Mucosa of descending colon (tissue), 3 donors: ENCODE measurements around the gene DES. TPM values are rescaled to one million over a fixed set of nuclear protein-coding genes. Genes with fewer than 3 reads are reported as not detected.

Experiments used
- ATAC-seq: fragments of 200-7000 bp; cut with Tn5 transposase; one replicate; pipeline ENCODE4 v1.9.1; 2020; ENCODE audit warnings: mild to moderate bottlenecking, moderate library complexity
- DNase-seq, 3 donors: peaks; one replicate each; pipeline ENCODE4 v3.0.0-alpha.2; 2020
- H3K36me3 ChIP-seq: fragments of 200-600 bp; one replicate; pipeline ENCODE4 v1.8.0; 2021; ENCODE audit warnings: low read depth, mild to moderate bottlenecking
- H3K4me1 ChIP-seq: fragments of 200-600 bp; one replicate; pipeline ENCODE4 v1.8.0; 2021; ENCODE audit warnings: low read depth, mild to moderate bottlenecking
- H3K4me3 ChIP-seq: fragments of 200-600 bp; one replicate; pipeline ENCODE4 v1.8.0; 2021; ENCODE audit warnings: mild to moderate bottlenecking
- H3K9me3 ChIP-seq: fragments of 200-600 bp; one replicate; pipeline ENCODE4 v1.8.0; 2021; ENCODE audit warnings: mild to moderate bottlenecking
- CTCF ChIP-seq: fragments of 200-600 bp; IDR thresholded peaks from one replicate; pipeline ENCODE4 v1.8.0; 2022; ENCODE audit warnings: antibody characterized with exemption, mild to moderate bottlenecking
- intact Hi-C, 2 donors: fragments of 100-400 bp; cut with DNase I in 1 of 2; cut with micrococcal nuclease in 1 of 2; formaldehyde crosslinking; loops; one replicate each; pipeline versions ENCODE4 v1.11.0 to v1.11.1; 2022; cut with DNase I, micrococcal nuclease
- total RNA-seq, 3 donors: library from RNA; stranded (reverse); fragmentation: NEBNext Ultra II Directional in 2 of 3; extraction: Animal tissue kit (Norgen Biotek cat#: 25700) in 2 of 3; gene quantifications; one replicate each; pipeline versions ENCODE4 v1.2.1 to v1.2.4, GENCODE V29; 2021 to 2023
- donor health status: DM: no; HTN: no; CAD: no; lungs with moderate emphysema.
- donor health status: DM: no; HTN: no; CAD: no.
- donor health status: DM: no; HTN: yes; CAD: no.

The DES gene
- total RNA-seq, 3 donors from 2014 or later = 65.4 to 4,715 (median 359) TPM

GRCh38 chr2:219457784-219458369 is 39.7 kb downstream of the DES start:
- intact Hi-C loops = no loop called here
- Histone ChIP-seq H3K4me1 (peaks cover 2% of the 10 kb centered on the region), H3K4me3 (no peak overlapping the region), H3K9me3 (no peaks in the 10 kb centered on the region), H3K36me3 (no peaks in the 10 kb centered on the region)
- DNase-seq (peak in 1 of 3 donors; percentile 22), ATAC-seq (peak; percentile 43)
- no peak for TF ChIP-seq CTCF

- no peak for TF ChIP-seq CTCF
- no peaks in the 10 kb centered on the region for H3K36me3 ChIP-seq
- ATAC-seq = no peak
- H3K4me3 ChIP-seq = no peak overlapping the region
- no peak for DNase-seq
- intact Hi-C loops = no loop called here
- H3K4me1 ChIP-seq = peaks cover 2% of the 10 kb centered on the region
- H3K9me3 ChIP-seq = no peaks in the 10 kb centered on the region
Observed at GRCh38 chr2:219458996-219459395, 40.8 kb downstream of the DES start.

- ATAC-seq = peak; percentile 74
- no peaks in the 10 kb centered on the region for H3K36me3 ChIP-seq
- H3K9me3 ChIP-seq = no peaks in the 10 kb centered on the region
- H3K4me1 ChIP-seq = peaks cover 2% of the 10 kb centered on the region
- peak; percentile 53 to 70 (median 64) for DNase-seq
- TF ChIP-seq CTCF = peak; percentile 66
- intact Hi-C loops = no loop called here
- H3K4me3 ChIP-seq = no peak overlapping the region
Observed at GRCh38 chr2:219459460-219460311, 41.5 kb downstream of the DES start.

- no peak overlapping the region for H3K4me3 ChIP-seq
- peak; percentile 17 for ATAC-seq
- intact Hi-C loops = no loop called here
- no peaks in the 10 kb centered on the region for H3K36me3 ChIP-seq
- no peak for TF ChIP-seq CTCF
- H3K9me3 ChIP-seq = no peaks in the 10 kb centered on the region
- DNase-seq = peak in 2 of 3 donors; percentile 52 to 59
- peaks cover 2% of the 10 kb centered on the region for H3K4me1 ChIP-seq
Observed at GRCh38 chr2:219460424-219460926, 42.3 kb downstream of the DES start.

GRCh38 chr2:219461047-219461514 is 42.9 kb downstream of the DES start:
- no peak overlapping the region for H3K4me3 ChIP-seq
- H3K9me3 ChIP-seq = no peaks in the 10 kb centered on the region
- H3K4me1 ChIP-seq = peaks cover 2% of the 10 kb centered on the region
- H3K36me3 ChIP-seq = no peaks in the 10 kb centered on the region
- peak in 1 of 3 donors; percentile 43 for DNase-seq
- TF ChIP-seq CTCF = no peak
- intact Hi-C loops = no loop called here
- ATAC-seq = peak; percentile 5
